HG02623 (cell line): ENCODE measurements around the gene OGDH.
"Not testable (repeated sequence)": the region's sequence is repeated elsewhere in the genome, so short reads cannot be mapped to it uniquely, and the experiment has no call there.

ENCODE experiments used
- ATAC-seq: cut with Tn5 transposase; IDR thresholded peaks from one replicate; pipeline ENCODE4 v1.9.1; 2021; ENCODE audit warnings: moderate library complexity; ENCODE audit not compliant: unreplicated experiment

OGDH gene

DNA sequence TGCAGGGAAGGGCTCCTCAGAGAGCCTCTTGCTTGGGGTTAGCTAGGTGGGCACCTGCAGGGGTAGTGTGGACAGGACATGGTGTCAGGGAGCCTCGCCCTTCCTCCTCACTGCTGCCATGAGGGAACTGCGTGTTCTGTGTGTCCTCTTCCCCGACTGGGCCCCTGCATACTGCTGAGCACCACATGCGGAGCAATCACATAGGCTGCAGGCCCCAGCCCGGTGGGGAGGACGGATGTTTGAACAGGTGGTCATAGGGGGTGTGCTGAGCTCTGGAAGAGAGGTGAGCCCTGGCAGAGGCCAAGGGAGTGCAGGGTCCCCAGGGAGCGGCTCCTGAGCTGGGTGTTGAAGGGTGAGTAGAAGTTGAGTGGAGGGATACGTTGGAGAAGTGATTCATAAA, 93.9 kb downstream of the OGDH start:
- no peak for ATAC-seq

DNA sequence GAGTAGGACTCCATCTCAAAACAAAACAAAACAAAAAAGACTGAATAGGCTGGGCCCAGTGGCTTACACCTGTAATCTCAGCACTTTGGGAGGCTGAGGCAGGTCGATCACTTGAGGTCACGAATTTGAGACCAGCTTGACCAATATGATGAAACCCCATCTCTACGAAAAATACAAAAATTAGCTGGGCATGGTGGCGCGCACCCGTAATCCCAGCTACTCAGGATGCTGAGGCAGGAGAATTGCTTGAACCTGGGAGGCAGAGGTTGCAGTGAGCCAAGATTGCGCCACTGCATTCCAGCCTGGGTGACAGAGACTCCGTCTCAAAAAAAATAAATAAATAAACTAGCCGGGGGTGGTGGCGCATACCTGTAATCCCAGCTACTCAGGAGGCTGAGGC, 97.0 kb downstream of the OGDH start:
- ATAC-seq = not testable (repeated sequence)

DNA sequence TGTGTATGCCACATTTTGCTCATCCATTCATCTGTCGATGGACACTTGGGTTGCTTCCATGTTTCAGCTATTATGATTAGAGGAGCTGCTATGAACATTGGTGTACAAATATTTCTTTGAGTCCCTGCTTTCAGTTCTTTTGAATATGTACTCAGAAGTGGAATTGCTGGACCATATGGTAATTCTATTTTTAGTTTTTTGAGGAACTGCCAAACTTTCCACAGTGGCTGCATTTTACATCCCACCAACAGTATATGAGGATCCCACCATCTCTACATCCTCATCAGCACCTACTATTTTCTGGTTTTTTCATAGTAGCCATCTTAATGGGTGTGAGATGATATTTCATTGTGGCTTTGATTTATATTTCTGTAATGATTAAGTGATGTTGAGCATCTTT, 97.5 kb downstream of the OGDH start:
- ATAC-seq = no peak

DNA sequence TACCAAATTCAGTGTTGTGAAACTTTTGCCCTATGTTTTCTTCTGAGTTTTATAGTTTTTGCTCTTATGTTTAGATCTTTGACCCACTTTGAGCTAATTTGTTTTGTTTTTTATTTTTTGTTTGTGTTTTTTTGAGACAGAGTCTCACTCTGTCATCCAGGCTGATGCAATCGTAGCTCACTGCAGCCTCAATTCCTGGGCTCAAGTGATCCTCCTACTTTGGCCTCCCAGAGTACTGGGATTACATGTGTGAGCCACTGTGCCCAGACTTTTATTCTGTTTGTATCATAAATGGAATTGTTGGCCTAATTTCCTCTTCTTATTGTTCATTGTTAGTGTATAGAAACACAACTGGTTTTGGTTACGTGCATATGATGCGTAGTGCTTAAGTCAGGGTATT, 99.0 kb downstream of the OGDH start:
- ATAC-seq = no peak

DNA sequence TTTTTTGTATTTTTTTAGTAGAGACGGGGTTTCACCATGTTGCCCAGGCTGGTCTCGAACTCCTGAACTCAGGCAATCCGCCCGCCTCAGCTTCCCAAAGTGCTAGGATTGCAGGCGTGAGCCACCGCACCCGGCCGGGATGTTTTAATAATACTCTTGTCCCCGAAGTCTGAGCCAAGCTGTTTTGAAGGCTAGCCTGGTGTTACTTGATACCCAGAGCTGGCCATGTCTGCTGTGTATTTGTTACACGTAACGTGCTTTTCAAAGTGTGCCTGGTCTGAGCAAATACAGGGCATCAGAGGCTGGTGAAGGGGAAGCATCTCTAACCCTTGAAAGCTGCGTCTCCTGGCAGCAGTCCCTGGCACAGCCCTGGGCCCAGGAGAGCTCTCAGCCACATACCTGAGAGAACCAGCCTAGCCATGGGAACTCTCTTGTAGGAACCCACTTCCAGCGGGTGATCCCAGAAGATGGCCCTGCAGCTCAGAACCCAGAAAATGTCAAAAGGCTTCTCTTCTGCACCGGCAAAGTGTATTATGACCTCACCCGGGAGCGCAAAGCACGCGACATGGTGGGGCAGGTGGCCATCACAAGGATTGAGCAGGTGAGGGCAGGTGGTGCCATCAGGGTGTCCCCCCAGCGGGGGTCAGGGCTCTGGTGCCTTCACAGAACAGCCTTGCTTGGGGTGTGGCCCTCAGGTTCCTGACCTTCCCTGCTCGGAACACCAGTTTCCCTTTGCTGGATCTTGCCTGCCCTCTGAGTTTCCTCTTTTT, 100.5 kb downstream of the OGDH start:
- no peak for ATAC-seq

DNA sequence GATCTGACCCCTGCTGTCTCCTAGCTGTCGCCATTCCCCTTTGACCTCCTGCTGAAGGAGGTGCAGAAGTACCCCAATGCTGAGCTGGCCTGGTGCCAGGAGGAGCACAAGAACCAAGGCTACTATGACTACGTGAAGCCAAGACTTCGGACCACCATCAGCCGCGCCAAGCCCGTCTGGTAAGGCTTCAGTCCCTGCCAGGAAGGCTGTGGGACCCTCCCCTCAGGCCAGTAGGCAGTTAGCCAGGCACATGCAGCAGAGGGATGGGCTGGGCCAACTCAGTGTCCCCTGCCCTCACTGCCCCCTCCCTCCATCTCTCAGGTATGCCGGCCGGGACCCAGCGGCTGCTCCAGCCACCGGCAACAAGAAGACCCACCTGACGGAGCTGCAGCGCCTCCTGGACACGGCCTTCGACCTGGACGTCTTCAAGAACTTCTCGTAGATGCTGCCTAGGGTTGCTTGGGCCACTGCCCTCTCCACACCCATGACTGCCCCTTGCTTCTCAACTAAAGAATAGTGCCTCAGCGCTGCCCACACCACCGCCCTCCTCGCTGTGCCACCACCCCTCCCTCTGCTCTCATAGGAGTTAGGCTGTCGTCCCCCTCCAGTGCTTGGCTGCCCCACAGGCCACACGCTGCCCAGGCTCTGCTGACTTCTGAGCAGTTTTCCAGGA, 101.3 kb downstream of the OGDH start:
- ATAC-seq = no peak

DNA sequence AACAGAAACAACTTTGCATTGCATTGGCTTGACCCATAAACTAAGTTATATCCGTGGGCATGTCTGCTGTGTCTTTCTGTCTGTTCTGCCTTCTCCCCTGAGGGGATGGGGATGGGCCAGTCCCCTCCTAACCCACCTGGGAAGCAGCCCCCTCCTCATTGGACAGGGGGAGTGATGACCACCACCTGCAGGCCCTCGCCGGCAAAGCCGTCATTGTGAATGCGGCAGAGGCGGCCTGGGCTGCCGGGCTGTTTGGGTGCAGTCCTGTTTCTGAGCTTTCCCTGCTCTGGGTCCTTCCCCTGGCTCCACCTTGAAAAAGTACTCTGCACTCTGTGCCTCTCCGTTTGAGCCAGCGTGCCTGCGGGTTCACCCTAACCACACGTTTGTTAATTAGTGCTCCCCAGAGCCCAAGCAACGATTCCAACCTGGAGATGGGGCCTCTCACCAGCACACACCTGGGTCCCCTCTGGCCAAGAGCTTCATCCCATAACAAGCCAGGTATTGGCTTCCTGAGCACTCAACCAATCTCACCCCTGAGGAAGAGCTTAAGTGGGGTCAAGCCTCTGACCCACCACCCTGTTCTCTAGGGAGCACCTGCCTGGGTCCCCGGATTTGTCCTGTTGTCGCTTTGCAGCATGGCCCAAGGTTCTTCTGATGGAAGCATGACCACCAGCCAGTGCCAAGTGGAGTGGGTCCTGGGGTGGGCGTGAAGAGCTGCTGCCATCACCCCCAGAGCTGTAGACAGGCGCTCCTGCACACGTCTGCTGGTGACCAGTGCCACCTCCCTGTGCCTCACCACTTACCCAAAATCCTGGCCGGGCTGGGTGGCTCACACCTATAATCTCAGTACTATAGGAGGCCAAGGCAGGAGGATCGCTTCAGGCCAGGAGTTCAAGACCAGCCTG, 102.8 kb downstream of the OGDH start:
- no peak for ATAC-seq

DNA sequence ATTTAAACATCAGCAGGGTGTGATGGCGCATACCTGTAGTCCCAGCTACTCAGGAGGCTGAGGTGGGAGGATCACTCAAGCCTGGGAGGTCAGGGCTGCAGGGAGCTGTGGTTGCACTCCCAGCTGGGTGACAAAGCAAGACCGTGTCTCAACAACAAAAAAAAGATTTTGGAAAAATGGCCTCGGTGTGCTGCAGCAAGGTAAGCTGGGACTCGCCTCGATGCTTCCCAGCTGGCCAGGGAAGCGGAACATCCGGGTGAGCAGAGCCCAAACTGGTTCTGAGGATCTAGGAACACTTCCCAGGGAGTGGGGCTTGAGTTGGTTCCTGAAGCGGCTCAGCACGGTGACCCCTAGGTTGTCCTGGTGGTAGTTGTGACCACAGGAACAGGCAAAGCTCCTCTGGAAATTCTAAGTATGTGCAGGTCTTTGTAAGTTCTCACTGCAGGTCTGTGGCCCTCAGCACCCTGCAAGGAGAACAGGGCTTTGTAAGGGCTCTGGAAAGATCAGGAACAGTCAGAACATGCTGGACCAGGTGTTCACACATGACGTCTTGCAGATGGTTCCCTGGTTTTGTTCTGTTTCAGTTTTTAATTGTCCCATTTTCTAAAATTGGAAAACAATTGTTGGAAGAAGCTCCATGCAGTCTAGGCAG, 103.6 kb downstream of the OGDH start:
- ATAC-seq = no peak

DNA sequence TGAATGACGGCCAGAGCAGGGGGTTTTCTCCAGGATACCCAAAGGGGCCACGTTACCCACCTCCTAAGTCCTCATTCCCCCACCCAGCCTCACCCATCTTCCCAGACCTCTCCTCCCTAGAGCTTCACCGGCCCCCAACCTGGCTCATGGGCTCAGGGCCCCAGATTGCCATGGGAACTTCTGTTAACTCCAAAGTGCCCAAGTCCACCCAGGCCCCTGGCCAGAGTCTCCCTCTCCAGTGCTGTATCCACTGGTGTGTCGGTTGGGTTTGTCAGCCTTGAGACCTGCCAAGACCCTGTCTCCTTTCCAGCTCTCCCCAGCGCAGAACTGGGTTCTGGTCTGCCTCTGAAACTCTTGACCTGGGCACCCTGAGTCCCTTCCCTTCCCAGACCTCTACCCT, 105.1 kb downstream of the OGDH start:
- no peak for ATAC-seq

DNA sequence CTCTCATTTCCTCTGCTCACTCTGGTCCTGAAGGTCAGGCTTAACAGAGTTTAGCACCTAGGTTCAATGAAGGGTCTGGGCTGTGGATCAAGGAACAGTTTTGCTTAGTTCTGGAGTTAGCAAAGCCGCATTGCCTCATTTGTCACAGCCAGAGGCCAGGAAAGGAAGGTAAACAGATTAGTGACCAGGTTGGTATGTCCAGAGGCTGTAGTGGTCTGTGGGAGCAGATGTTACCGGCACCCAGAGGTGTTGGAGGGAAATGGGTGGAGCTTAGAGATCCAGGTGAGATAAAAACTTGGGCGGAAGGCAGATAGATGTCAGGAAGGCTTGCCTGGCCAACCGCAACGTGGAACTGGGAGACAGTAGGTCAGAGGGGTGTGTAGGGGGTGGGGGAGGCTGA, 105.6 kb downstream of the OGDH start:
- no peak for ATAC-seq

DNA sequence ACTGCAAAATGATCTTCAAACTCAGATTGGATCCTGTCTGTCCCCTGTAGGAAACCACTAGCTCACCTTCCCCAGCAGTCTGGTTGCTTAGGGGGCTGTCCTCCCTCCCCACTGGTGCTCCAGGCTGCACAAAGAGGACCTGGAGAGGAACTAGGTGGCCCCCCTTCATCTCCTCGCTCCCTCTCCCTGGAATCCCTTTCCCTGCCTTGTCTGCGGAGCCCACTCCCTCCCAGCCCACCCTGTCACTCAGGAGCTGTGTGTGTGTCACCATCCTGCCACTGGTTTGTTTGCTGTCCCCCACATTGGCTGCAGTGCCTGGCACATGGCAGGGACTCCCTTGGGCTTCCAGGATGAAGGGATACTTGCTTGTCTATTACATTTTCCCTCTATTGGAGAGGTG, 106.7 kb downstream of the OGDH start:
- ATAC-seq = no peak

DNA sequence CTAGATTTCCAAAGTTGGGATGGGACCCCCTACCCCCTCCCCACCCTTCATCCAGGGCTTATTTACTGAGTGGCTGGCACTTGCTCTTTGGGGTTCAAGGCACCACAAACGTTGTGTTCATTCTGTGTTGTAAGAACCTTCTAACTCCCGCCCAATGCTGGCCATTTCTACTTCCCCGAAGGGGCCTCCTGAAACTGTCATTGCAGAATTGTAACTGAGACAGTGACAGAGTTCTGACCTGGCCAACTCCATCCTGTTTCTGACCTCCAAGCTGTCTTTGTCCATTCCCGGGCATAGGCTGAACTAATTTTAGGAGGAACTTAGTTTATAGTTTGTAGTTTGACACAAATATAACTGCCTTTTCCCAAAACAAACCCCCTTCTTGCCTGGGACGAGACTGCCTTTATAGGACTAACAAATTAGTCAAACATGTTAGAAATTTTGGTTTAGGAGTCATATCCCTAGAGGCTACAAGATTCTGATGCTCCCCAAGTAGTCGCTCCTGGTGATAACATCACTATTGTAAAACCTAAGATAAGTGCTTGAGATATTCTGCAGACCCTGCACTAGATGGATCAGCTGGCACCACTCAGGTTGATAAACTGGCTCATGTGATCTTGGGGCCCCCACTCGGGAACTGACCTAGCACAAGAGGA, 107.4 kb downstream of the OGDH start:
- no peak for ATAC-seq

DNA sequence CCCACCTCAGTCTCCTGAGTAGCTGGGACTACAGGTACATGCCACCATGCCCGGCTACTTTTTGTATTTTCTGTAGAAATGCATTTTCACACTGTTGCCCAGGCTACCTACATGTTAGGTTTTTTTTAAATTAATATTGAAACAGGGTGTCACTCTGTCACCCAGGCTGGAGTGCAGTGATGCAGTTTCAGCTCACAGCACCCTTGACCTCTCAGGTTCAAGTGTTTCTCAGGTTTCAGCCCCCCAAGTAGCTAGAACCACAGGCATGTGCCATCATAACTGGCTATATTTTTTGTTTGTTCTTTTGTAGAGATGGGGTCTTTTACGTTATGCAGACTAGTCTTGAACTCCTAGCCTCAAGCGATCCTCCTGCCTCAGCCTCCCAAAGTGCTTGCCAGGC, 109.8 kb downstream of the OGDH start:
- no peak for ATAC-seq

DNA sequence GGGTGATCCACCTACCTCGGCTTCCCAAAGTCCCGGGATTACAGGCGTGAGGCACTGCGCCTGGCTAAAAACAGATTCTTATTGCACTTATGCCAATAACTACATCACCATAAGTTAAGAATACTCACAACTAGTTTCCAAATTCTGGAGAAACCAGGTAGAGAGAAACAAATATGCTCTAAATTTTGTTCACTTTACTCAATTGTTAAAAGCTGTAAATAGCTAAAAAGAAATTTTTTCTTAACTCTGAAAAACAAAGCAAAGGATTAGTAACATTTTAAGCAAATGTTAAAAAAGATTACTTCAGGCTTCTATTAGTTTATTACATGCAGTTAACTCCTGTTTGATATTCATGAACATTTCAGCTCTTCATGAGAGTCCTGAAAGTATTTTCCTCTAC, 113.9 kb downstream of the OGDH start:
- ATAC-seq = no peak

DNA sequence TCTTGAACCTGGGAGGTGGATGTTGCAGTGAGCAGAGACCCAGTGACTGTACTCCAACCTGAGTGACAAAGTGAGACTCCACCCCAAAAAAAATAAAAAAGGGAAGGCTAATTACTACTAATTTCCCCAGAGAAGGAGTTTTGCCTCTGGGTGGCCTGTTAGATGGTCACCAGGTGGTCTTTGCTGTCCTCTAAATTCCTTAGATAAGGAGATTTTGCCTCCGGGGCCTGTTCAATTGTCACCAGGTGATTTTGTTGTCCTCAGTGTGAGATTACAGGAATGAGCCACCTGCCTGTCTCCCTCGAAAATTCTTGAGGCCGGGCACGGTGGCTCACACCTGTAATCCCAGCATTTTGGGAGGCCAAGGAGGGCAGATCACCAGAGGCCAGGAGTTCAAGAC, 117.8 kb downstream of the OGDH start:
- ATAC-seq = no peak

DNA sequence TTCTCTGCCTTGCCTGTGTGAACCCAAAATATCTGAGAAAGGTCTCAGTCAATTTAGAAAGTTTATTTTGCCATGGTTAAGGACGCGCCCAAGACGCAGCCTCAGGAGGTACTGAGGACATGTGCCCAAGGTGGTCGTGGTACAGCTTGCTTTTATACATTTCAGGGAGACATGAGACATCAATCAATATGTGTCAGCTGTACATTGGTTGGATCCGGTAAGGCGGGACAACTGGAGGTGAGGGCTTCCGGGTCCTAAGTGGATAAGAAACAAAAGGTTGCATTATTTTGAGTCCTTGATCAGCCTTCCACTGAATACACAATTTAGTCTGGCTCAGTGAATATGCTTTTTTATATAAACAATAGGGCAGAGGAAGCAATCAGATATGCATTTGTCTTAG, 119.8 kb downstream of the OGDH start:
- not testable (repeated sequence) for ATAC-seq

DNA sequence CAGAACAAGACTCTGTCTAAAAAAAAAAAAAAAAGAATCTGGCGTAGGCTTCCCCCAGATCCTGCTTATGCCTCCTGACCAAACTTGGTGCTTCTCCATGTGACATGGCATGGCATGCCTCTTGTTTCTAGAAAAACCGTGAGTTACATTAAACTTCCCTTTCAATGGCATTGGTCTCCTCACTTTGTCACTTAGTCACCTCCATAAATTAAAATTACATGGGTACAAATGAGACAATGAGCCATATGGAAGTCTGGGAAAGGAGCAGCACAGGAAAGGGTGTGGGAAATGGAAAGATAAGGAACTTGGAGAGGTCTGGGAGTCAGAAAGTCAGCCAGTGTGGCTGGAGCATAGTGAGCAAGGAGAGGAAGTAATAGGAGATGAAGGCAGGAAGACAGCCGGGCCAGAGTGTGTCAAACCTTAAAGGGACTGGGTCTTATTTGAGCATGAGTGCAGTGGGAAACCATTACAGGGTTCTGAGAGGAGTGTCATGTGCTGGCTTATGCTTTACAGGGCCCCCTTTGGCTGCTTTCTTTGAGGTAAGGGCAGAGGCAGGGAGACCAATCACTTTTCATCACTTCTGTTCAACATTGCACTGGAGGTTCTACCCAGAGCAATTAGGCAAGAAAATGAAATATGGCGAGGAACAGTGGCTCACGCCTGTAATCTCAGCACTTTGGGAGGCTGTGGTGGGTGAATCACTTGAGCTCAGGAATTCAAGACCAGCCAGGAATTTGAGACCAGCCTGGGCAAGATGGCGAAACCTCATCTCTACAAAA, 120.9 kb downstream of the OGDH start:
- no peak for ATAC-seq

DNA sequence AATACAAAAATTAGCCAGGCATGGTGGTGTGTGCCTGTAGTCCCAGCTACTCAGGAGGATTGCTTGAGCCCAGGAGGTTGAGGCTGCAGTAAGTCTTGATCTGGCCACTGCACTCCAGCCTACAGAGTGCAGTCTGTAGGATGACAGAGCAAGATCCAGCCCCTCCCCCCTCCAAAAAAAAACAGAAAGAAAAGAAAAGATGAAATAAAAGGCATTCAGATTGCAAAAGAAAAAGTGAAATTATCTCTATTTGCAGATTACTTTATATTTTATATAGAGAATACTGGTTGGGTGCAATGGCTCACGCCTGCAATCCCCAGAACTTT, 121.5 kb downstream of the OGDH start:
- ATAC-seq = no peak

DNA sequence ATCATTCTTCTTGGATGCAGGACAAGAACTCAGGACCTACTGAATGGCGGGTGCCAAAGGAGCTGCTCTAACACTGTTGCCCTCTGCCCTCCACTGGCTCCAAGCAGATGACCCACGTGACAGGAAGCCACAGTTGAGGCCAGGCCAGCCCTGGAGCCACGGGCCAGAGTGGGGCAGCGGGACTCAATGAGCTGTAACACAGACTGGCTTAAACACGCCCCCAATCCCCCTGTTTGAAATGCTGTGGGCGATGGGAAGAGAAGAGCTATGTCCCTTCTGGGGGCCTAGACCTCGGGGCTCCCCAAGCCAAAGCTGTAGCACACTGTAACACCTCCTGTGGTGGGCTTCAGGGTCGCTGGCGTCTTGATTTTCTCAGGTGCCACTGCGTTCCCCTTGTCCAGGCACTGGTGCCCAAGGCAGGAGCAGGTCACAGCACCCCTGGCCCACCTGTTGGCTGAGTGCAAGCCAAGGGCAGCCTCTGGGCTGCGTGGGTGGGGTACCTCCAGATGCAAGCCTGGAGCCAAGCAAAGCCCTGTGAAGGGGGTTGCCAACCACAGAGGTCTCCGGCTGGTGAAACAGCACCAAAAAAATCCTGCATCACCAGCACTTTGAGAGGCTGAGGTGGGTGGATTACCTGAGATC, 123.6 kb downstream of the OGDH start:
- ATAC-seq = no peak

DNA sequence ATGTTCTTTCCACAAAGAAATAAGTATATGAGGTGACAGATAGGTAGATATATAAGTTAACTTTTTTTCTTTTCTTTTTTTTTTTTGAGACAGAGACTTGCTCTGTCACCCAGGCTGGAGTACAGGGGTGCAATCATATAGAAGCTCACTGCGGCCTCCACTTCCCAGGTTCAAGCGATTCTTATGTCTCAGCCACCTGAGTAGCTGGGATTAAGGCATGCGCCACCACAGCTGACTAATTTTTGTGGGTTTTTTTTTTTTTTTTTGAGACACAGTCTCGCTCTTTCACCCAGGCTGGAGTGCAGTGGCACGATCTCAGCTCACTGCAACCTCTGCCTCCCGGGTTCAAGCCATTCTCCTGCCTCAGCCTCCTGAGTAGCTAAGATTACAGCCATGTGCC, 126.5 kb downstream of the OGDH start:
- not testable (repeated sequence) for ATAC-seq
